CD4-positive, alpha-beta T cell treated with Interleukin-17A for 1 hour (primary cell): ENCODE data around the gene RANGAP1.
"Not testable (repeated sequence)": the region's sequence is repeated elsewhere in the genome, so short reads cannot be mapped to it uniquely, and the experiment has no call there.

Source experiments
- DNase-seq: peaks from one replicate; pipeline ENCODE4 v3.0.0-alpha.2; 2020

Gene RANGAP1

DNA sequence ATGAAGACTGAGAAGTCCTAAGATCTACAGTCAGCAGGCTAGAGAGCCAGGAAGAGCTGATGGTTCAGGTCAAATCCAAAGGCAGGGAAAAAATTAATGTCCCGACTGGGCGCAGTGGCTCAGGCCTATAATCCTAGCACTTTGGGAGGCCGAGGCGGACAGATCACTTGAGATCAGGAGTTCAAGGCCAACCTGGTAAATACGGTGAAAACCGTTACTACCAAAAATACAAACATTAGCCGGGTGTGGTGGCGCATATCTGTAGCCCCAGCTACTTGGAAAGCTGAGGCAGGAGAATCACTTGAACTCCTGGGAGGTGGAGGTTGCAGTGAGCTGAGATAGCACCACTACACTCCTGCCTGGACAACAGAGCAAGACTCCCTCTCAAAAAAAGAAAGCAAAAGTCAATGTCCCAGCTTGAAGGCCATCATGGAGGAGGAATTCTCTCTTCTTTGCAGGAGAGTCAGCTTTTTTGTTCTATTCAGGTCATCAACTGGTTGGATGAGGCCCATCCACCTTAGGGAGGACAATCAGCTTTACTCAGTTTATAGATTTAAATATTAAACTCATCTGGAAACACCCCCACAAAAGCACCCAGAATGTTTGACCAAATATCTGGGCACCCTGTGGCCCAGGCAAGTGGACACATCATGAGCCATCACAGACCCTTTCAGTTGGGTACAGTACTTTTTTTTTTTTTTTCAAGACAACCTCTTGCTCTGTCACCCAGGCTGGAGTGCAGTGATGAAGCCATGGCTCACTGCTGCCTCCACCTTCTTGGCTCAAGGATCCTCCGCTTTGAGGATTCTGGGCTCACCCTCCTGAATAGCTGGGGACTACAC is 11.1 kb upstream of the RANGAP1 start:
- DNase-seq: no peak

DNA sequence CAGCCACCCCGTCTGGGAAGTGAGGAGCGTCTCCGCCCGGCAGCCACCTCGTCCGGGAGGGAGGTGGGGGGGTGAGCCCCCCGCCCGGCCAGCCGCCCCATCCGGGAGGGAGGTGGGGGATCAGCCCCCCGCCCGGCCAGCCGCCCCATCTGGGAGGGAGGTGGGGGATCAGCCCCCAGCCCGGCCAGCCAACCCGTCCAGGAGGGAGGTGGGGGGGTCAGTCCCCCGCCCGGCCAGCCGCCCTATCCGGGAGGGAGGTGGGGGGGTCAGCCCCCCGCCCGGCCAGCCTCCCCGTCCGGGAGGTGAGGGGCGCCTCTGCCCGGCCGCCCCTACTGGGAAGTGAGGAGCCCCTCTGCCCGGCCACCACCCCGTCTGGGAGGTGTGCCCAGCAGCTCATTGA is 8.8 kb upstream of the RANGAP1 start:
- DNase-seq: not testable (repeated sequence)

DNA sequence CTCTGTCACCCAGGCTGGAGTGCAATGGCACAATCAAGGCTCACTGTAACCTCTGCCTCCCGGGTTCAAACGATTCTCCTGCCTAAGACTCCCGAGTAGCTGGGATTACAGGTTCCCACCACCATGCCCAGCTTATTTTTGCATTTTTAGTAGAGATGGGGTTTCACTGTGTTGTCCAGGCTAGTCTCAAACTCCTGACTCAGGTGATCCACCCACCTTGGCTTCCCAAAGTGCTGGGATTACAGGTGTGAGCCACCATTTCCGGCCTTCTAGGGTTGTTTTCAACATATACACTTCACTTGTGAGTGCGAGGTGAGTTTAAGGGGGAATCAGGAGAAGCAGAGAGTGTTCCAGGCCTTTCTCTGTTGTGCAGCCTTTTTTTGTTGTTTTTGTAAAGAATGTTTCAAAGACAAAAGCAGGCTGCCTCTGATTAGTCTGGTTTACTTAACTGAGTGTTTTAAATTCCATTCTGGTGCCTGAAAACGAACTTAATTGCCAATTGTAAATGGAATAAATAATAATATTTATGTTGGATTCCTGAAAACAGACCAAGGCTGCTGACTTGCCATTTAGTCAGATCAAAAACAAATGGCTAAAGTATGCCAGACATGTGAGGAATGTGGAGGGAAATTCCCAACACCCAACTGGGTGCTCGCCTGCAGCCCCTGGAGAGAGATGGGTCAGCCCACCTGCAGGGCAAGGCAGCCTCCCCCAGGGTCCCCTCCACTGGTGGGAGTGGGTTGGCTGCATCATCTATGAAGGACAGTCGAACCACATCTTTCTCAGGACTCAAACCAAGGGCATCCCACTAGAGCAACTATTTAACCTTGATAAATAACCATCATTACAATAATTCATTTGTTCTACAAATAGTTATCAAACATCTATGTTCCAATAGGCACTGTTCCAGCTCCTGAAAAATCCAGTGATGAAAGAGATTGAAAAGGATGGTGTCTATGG is 4.6 kb upstream of the RANGAP1 start:
- no peak for DNase-seq

DNA sequence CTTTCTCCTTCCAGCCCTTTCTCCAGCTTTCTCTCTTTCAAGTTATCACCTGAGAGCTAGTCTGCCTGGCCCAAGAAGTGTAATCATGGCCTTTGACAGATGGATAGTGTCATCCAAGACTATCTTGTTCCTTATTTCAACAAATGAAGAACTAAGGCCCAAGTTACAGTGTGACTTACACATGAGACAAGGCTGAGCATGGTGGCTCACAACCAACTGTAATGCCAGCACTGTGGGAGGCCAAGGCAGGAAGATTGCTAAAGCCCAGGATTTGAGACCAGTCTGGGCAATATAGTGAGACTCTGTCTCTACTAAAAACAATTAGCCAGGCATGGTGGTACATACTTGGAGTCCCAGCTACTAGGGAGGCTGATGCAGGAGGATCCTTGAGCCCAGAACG is 3.7 kb upstream of the RANGAP1 start:
- DNase-seq: no peak

DNA sequence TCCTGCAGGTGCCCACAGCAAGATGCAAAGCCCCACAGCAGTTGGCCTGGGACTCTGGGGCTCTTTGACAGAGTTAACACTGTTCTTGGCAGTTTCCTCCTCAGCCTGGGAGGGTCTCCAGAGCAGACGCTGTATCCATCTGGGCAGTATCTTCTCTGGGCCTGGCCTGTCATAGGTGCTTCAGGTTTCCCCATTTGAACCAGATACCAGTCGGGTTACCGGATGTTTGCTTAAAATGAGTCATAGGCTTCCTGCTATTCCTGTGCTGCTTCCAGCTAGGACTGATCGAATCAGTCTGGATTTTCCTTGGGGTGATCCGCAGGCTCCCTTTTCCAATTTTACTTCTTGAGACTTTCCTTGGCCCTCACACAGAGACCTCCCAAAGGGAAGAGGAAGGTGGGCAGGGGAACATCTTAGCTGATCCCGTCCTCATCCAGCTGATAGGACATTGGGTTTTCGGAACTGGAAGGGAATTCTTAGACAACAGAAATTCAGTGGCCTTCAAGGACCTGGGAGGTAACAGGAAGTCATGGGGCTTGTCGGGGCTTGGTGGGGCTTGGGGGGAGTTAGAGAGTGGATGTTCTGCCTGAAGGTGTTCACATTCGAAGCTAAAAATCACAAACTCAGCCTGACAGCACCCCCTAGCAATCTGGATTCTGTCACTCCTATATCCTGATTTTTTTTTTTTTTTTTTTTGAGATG is 2.4 kb upstream of the RANGAP1 start:
- DNase-seq: no peak

DNA sequence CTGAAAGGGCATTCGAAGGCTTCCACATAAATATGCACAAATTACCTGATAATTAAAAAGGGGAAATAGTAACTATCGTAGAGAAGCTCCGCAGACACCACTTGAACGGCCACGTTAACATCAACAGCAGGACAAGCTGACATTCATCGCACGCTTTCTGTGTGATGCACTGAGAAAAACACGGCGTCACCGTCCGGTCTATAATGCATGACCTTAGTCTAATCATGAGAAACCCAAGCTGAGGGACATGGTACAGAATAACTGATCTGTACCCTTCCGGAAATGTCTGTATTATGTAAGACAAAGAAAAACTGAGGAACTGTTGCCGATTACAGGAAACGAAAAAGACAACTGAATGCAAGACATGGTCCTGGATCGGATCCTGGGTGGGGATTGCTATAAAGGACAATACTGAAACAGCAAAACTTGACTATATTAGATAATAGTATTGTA is 678 bp upstream of the RANGAP1 start:
- DNase-seq: peak; percentile 70

DNA sequence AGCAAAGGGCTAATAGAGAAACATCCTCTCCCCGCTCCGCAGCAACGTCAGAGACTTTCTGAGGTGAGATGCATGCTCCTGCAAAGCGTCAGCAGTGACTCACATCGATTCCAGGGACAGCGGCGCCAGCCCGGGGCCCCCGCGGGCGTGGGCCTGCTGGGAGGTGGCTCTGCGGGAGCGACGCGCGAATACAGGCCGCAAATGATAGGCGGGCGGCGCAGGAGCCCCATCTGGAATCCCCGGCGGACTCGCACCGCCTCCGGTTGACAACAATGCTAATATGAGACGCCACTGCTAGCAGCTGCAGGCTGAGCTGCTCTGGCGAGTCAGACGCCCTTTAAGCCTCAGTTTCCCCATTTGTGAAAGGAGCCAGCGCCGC is 557 bp downstream of the RANGAP1 start:
- DNase-seq: peak; percentile 86

DNA sequence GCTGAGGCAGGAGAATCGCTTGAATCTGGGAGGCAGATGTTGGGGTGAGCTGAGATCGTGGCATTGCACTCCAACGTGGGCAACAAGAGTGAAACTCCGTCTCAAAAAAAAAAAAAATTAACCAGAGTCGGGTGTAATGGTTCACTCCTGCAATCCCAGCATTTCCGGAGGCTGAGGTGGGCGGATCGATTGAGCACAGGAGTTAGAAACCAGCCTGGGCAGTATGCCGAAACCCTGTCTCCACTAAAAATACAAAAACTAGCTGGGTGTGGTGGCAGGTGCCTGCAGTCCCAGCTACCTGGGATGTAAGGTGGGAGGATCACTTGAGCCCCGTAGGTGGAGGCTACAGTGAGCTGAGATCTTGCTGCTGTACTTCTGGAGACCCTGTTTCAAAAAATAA is 1.5 kb downstream of the RANGAP1 start:
- no peak for DNase-seq

DNA sequence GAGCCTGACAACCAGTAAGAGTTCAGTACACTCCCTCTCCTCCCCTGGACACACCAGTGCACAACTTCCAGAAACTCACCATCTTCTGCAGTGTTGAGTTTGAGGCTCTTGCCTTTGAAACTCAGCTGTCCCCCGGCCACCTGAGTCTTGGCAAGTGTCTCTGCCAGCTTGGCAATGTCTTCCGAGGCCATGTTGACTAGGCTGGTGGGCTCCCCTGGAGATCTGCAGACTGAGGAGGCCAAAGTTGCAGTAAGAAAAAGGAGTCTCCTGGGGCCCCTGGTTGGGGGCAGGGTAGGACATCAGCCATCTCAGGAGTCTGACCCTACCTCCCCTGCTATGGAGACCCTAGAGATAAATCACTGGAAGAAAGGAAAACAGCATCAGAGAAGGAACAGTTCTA is 5.1 kb downstream of the RANGAP1 start:
- no peak for DNase-seq

DNA sequence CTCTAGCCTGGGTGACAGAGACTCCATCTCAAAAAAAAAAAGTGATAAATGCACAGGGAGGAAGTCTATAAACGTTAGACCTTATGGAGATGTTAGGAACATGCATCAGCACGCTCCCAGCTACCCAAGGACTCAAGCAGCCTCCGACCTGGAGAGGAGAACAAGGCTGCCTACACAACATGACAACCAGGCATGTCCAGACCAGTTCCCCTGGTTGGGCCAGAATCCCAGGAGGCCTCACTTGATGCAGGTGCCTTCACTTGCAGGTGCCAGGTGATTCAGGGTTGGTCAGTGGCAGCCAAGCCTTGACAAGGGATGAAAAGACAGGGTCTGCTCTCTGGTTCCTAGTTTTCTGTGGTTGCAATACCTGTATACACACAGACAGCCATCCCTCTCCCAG is 5.9 kb downstream of the RANGAP1 start:
- no peak for DNase-seq

DNA sequence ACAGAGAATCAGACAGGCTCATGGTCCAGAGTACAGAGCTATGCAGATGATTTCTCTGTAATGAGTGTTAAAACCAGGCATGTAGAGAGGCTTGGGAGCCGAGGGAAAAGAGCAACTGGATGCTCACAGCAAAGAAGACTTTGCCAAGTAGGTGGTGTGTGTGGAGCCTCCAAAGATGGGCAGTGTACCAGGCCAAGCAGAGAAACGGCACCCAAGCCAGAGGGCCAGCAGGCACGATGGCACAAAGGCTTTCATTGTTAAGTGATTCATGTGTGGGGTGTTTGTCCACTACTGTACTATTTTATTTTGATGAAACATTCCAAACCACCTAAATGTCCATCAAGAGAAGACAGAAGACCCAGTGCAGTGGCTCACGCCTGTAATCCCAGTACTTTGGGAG is 11.1 kb downstream of the RANGAP1 start:
- DNase-seq: no peak

DNA sequence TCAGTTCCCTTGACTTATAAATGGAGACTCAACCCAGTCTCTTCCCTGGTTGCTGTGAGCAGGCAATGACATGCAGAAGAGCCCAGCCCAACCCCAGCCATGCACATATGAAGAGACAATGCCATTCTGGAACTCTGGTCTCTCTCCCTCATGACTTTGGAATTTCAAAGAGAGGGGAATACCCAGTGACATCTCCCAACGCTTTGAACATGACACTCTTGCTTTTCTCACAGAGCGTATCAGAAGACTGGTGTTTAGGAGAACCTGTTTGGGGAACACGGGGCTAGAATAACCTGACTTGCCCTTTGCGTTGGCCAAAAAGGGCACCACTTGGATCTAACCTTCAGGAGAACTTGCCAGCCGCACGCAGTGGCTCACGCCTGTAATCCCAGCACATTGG is 12.9 kb downstream of the RANGAP1 start:
- no peak for DNase-seq

DNA sequence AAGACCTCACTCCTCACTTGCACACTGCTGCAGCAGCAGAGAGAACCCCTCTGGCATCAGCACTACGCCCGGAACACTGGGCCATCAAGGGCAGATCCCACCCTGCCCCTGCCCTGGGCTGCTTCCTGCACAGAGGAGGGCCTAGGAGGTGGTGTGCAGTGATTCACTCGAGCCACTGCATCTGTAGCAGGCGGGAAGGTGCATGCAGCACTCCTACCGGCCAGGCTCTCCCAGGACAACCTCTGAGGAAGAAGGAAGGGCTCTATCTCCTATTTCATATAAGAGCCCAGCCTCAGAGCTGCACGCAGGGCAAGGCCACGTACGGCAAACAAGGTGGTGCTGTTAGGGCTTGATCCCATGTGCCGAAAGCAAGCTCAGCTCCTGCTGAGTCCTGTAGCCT is 14.2 kb downstream of the RANGAP1 start:
- no peak for DNase-seq

DNA sequence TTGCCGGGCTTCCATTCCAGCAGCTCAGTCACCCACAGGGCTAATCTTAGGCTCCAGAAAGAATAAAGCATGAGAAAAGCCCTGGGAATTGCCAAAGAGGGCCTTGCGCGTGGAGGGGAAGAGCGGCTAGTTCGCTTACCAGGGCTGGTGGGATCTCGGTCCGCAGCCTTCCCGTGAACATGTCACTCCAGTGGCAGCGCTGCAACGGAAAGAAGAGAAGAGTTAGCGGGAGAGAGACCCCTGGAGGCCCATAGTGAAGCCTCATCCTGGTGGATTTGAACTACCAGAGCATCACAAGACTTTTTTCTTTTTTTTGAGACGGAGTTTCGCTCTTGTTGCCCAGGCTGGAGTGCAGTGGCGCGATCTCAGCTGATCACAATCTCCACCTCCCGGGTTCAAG is 18.0 kb downstream of the RANGAP1 start:
- no peak for DNase-seq

DNA sequence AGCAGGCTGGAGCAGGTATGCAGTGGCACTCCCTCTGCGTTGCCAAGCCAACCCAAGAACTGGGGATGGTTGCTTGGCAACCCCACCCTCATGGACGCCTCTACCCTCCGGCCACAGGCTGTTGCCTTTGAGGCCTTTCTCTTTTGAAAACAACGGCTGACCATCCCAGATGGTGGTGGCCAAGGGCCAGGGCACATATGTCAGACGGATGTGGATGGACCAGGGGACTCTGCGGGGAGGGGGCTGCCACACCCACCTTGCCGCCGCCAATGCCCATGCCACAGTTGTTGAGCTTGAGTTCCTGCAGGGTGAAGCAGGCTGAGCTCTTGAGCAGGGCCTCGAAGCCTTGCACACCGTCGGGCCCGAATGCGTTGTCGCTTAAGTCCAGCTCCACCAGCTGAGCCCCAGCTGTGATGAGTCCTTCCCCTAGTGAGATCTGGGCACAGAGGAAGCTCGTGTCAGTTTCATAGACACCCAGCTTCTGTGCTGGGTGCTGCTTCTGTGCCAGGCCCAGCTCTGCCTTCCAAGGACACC is 21.5 kb downstream of the RANGAP1 start:
- DNase-seq: no peak

DNA sequence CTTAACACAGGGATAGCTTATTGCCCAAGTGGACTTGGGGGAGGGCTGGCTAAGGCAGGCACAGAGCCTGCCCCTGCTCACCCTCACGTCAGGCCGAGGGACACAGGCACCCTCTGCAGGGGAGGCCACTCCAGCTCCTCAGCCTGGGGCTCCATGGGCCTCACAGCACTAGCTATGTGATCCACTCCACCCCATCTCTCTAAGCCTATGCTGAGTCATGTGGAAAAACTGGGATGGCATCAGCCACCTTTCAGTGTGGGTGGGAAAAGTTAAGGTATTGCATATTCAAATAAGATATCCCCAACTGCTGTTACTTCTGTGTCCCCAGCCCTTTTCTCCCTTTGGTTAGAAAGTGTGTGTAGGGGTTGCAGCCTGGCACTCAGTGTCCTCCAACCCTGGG is 22.3 kb downstream of the RANGAP1 start:
- no peak for DNase-seq

DNA sequence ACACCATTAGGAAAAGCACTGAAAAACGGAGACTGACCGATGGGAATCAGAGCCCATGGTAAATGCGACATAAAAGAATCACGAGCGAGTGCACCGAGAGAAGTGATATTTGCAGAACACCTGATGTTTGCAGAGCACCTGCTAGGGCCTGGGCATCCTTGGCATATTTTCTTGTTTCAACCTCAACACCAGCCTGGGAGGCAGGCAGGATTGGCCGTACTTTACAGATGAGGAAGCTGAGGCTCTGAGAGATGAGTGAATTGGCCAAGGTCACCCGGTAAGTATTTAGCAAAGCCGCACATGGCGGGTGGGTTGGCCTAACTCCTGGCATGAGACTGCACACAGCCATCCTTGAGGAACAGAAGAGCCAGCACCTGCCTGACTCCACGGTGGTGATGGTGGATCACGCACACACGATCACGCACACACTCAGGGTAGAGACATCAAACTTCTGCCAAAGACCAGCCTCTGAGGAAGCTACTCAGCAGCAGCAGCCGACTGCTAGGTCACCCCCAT is 23.7 kb downstream of the RANGAP1 start:
- DNase-seq: no peak

DNA sequence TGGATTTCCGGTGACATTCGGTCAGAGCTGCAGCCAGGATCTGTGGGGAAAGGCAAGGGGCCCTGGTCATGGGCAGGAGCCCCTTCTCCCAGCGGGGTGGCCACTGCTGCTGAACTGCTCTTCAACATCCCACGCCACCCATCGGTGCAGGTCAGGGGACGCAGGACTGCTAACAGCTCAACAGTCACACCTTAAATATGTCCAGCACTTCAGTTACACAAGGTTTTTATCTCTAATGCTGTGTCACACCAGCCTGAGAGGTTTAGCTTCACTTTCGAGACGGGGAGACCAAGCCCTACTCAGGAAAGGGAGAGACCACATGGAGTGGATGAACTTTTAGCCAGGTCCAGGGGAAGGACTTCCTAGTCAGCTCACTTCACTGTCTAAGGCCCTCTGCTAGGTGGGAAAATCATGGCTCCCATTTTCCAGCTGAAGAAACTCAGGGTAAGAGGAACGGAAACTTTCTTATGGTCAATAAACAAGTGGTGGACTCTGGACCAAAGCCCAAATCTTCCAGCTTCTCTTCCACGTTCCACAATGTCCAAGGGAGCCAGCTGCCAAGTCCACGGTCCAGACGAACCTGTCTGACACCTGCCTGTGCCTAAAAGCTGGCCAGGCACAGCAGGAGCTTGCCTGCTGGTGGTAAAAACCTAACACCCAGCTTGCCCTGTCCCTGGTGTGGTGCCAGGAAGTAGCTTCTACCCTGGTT is 24.3 kb downstream of the RANGAP1 start:
- DNase-seq: no peak

DNA sequence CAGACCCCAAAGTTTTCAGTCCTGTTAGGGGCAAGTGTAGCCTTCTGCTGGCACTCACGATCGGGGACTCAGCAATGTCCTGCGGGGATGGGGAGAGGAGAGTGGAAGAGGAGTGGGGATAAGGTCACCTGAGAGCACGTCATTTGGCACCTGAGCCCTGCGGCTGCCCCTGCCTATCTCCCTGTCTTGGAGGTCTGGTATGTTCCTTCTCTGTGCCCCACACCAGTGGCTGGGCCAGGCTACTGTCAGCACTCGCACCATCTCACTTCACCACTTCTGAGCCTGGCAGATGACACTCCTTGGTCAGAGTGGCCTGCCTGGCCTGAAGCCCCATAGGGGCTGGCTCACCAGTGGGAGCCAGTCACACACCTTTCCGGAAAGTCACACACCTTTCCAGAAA is 25.1 kb downstream of the RANGAP1 start:
- no peak for DNase-seq

DNA sequence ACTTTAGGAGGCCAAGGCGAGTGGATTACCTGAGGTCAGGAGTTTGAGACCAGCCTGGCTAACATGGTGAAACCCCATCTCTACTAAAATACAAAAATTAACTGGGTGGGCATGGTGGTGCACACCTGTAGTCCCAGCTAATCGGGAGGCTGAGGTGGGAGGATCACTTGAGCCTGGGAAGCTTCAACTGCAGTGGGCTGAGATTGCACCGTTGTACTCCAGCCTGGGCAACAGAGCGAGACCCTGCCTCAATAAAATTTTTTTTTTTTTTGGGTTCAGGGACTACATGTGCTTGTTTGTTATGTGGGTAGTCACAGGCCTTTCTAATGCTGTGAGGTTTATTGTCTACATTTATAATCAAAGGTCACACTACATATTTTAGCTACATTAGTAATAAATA is 26.2 kb downstream of the RANGAP1 start:
- not testable (repeated sequence) for DNase-seq

DNA sequence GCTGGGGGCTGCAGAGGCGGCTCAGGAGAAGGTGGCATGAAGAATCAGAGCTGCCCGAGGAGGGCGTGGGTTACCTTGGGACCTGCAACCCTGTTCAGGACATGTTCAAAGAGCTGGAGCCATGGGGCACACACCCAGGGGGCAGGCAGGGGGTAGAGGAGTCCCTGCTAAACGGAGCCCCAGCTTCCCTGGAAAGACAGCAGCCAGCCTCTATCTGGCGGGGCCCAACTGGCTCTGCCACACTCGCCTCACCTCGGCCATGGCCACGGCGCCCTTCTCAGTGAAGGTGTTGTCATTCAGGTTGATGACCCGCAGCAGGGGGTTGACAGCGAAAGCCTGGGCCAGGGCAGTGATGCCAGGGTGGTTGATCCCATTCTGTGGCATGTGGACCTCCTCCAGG is 28.3 kb downstream of the RANGAP1 start:
- DNase-seq: no peak
